ENCODE results near the gene HS3ST6.

HS3ST6 gene

DNA sequence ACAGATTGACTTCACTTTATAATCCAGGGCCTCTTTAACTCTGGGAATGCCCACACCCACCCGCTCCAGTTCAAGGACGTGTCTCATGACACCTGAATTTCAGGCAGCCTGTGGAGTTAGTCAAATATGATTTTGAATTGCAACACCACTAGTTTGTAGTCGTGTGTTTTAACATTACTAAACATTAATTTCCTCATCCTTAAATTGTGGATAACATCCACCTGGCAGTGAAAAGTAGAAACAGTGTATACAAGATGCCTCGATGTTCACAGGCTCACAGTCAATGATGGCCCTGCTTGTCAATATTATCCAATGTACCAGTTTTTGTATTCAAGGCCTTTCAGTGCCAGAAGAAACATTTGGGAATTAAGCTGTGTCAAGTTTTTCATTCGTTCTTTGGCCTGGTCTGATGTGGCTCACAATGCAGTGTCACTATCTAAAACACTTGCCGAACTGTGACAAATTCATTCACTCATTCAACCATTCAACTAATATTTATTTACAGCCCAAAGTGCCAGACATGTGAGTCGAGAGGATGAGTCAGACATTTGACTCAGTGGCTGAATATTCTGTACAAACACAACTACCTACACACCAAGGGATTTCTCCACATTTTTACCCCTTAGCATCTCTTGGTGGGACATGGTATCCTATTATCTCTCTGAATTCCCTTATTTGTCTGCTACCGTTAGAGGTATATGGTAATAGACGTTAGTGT lies 47.7 kb downstream of the HS3ST6 start:
- no peak for DNase-seq
- H3K4me1 Mint-ChIP-seq (ENCODE audit: low read depth): peaks cover 5% of the 10 kb centered on the region
- no peaks in the 10 kb centered on the region for H3K36me3 Mint-ChIP-seq (ENCODE audit: low read depth)
- H3K4me3 Mint-ChIP-seq: no peak overlapping the region
- H3K27me3 Mint-ChIP-seq: peaks cover 22% of the 10 kb centered on the region
- H3K9me3 Mint-ChIP-seq: no peaks in the 10 kb centered on the region
- H3K27ac Mint-ChIP-seq: no peak overlapping the region

DNA sequence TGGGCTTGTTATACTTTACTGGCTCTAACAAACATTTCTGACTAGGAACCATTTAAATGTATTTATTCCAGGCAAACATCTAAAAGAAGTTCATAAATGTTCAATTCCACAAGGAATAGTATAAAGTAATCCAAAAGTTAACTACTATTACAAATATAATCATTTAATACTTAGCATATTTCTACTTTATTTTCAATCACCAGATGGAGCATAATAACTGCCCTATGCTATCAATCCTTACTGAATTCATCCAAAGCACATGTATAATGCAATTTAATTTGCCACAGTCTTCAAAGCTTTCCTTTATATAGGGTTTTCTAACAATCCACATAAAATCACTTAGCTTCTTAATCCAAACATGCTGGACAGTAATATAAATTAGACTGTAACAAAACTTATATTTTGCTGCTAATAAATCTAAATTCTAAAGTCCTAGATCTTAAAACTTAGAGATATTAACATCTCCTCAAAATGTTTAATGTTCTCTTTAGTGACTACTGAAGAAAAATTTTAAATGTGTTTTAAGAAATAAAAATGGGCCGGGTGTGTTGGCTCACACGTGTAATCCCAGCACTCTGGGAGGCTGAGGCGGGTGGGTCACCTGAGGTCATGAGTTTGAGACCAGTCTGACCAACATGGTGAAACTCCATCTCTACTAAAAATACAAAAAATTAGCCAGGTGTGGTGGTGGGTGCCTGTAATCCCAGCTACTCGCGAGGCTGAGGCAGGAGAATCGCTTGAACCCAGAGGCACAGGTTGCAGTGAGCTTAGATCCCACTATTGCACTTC lies 52.1 kb downstream of the HS3ST6 start:
- no peaks in the 10 kb centered on the region for H3K4me1 Mint-ChIP-seq (ENCODE audit: low read depth)
- H3K27me3 Mint-ChIP-seq: peaks cover 4% of the 10 kb centered on the region

DNA sequence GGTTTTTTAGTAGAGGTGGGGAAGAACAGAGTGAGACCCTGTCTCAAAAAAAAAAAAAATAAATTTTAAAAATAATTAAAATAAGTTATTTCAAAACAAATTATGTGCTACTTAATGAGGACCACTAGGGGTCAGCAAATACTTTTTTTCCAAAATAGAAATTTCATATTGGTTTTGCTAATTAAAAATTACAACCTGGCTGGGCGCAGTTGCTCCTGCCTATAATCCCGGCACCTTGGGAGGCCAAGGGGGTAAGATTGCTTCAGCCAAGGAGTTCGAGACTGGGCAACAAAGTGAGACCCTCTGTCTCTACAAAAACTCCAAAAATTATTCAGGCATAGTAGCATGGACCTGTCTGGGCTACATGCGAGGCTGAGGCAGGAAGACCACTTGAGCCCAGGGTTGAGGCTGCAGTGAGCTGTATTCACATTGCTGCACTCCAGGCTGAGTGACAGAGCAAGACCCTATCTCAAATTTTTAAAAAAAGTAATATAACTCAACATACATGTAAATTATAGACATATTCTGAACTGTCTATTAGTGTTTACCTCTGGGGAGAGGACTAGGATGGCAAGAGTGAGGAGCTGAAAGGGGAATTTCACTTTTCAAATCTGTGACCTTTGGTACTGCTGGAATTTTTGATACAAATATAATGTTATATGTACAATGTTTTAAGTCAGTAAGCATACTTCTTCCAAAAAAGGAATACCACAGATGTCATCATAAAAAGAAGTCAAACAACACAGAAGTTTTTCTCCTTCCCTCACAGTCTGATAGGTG lies 54.3 kb downstream of the HS3ST6 start:
- DNase-seq: peak; percentile 40

More for the DNA sequence above, 52.1 kb downstream of the HS3ST6 start:
- DNase-seq: no peak
- no peak overlapping the region for H3K4me3 Mint-ChIP-seq
- H3K27ac Mint-ChIP-seq: no peak overlapping the region
- no peaks in the 10 kb centered on the region for H3K9me3 Mint-ChIP-seq
- H3K36me3 Mint-ChIP-seq (ENCODE audit: low read depth): no peaks in the 10 kb centered on the region

DNA sequence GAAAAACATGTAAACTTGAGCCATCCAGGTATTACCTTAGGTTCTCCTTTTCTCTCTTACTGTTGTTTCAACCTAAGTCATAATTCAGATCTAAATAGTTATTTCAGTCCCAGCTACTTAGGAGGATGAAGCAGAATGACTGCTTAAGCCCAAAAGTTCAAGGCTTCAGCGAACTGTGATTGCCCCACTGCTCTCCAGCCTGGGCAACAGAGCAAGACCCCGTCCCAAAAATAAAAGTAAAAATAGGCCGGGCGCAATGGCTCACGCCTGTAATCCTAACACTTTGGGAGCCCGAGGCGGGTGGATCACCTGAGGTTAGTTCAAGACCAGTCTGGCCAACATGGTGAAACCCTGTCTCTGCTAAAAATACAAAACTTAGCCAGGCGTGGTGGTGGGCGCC lies 55.8 kb downstream of the HS3ST6 start:
- DNase-seq: no peak
- Mint-ChIP-seq H3K4me1 (ENCODE audit: low read depth) (no peaks in the 10 kb centered on the region), H3K27ac (no peak overlapping the region), H3K9me3 (no peaks in the 10 kb centered on the region), H3K27me3 (peaks cover 10% of the 10 kb centered on the region), H3K36me3 (ENCODE audit: low read depth) (no peaks in the 10 kb centered on the region), H3K4me3 (no peak overlapping the region)

More for the DNA sequence above, 54.3 kb downstream of the HS3ST6 start:
- Mint-ChIP-seq H3K27me3 (peaks cover 8% of the 10 kb centered on the region), H3K27ac (no peak overlapping the region), H3K36me3 (ENCODE audit: low read depth) (no peaks in the 10 kb centered on the region), H3K9me3 (no peaks in the 10 kb centered on the region), H3K4me3 (no peak overlapping the region), H3K4me1 (ENCODE audit: low read depth) (no peaks in the 10 kb centered on the region)

DNA sequence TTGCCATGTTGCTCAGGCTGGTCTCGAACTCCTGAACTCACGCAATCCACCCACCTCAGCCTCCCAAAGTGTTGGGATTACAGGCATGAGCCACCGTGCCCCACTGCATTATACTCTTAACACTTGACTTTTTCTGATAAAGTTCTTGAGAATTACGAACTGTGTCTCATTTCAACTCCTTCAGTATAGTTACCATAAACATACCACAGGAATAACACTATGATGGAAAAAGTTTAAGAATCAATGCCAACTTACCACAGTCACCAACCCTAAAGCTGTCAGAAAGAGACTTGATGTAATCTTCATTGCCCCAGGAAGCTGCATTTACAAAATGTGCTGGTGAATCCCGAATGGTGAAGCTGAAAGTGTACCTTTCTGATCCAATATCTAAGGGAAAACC lies 56.5 kb downstream of the HS3ST6 start:
- no peaks in the 10 kb centered on the region for H3K4me1 Mint-ChIP-seq (ENCODE audit: low read depth)
- no peaks in the 10 kb centered on the region for H3K36me3 Mint-ChIP-seq (ENCODE audit: low read depth)
- no peak overlapping the region for H3K27ac Mint-ChIP-seq
- peaks cover 10% of the 10 kb centered on the region for H3K27me3 Mint-ChIP-seq
- DNase-seq: no peak
- H3K9me3 Mint-ChIP-seq: no peaks in the 10 kb centered on the region
- H3K4me3 Mint-ChIP-seq: no peak overlapping the region

All from activated T-cell treated with anti-CD3 and anti-CD28 coated beads, Interleukin-2, amount 50 U/mL, for 24 hours (primary cell).